Stomach (tissue), 9 donors: ENCODE data around the gene RRAGC. TPM values are rescaled to one million over a fixed set of nuclear protein-coding genes. Genes with fewer than 3 reads are reported as not detected.
A peak's percentile ranks its signal among the peaks of the same experiment; 100 is the strongest.

Source experiments
- DNase-seq, 2 donors: peaks; one replicate each; pipeline versions ENCODE4 v3.0.0 to v3.0.0-alpha.2; 2013 to 2019
- H3K27ac ChIP-seq, 5 donors: fragments of 200-600 bp in 4 of 5; sonication (generic) in 4 of 5; one replicate each; pipeline ENCODE4 v1.5.1; 2013 to 2019; ENCODE audit warnings: mild to moderate bottlenecking in 1 of 5, moderate library complexity in 1 of 5
- H3K27me3 ChIP-seq, 3 donors: fragments of 200-600 bp; sonication (generic); one replicate each; pipeline ENCODE4 v1.5.1; 2017 to 2019; ENCODE audit warnings: mixed run types in 1 of 3
- H3K36me3 ChIP-seq, 4 donors: fragments of 200-600 bp; sonication (generic); 1 replicate in 3 of 4; 2 replicates in 1 of 4; pipeline ENCODE4 v1.5.1; 2016 to 2019
- H3K4me1 ChIP-seq, 4 donors: fragments of 200-600 bp; sonication (generic); one replicate each; pipeline ENCODE4 v1.5.1; 2016 to 2019
- H3K4me3 ChIP-seq, 4 donors: fragments of 200-600 bp; sonication (generic) in 3 of 4; one replicate each; pipeline ENCODE4 v1.5.1; 2016 to 2019; ENCODE audit warnings: mild to moderate bottlenecking in 1 of 4
- H3K9me3 ChIP-seq, 4 donors: fragments of 200-600 bp; sonication (generic); one replicate each; pipeline ENCODE4 v1.5.1; 2016 to 2019
- EP300 ChIP-seq: sonication (generic); formaldehyde crosslinking; IDR thresholded peaks from one replicate; pipeline ENCODE4 v1.6.1; 2017; ENCODE audit warnings: antibody characterized with exemption
- POLR2A ChIP-seq, 4 donors: fragments of 450-650 bp; IDR thresholded peaks; one replicate each; pipeline ENCODE4 v1.6.1; 2016; ENCODE audit warnings: antibody characterized with exemption in 4 of 4, control low read depth in 2 of 4, mild to moderate bottlenecking in 1 of 4, moderate library complexity in 1 of 4
- POLR2AphosphoS5 ChIP-seq, 3 donors: sonication (generic); formaldehyde crosslinking; IDR thresholded peaks; one replicate each; pipeline ENCODE4 v1.6.1; 2016; ENCODE audit warnings: antibody characterized with exemption in 3 of 3
- WGBS, 5 donors: extraction: QIAGEN DNeasy Blood & Tissue Kit in 3 of 5; methylation state at CpG; one replicate each; pipeline versions ENCODE4 v1.1.5 to v1.1.7; 2013 to 2018; 5-methylcytosine and 5-hydroxymethylcytosine counted together
- intact Hi-C: fragments of 100-400 bp; cut with DNase I; formaldehyde crosslinking; loops from one replicate; pipeline ENCODE4 v1.15.1; 2023; ENCODE audit warnings: low total_unique reads
- polyA plus RNA-seq, 3 donors: library from polyadenylated mRNA; stranded (reverse); fragments of 200-250 nt; gene quantifications; one replicate each; pipeline ENCODE4 v1.2.3, GENCODE V29; 2013
- total RNA-seq, 5 donors: library from RNA; depleted of rRNA; stranded (reverse); fragments of >200 nt; gene quantifications; one replicate each; pipeline versions ENCODE4 v1.1.0 to v1.2.3, GENCODE V29; 2014 to 2016
- TF ChIP-seq, protein P1 (sequence below), 7 experiments: fragments of 450-650 bp in 4 of 7; fragments of 200-600 bp in 3 of 7; sonication (generic) in 3 of 7; IDR thresholded peaks; one replicate each; pipeline ENCODE4 v1.5.1; 2016 to 2019; ENCODE audit warnings: antibody characterized with exemption in 7 of 7, control low read depth in 2 of 7, mild to moderate bottlenecking in 1 of 7
- donor health status: healthy with polysubstance abuse.
- donor health status: Bipolar disorder and iron deficiency.
- donor health status: healthy.

Gene RRAGC
- total and polyA plus RNA-seq, 8 donors, result 1.2 to 25.0 (median 11.2) TPM

DNA sequence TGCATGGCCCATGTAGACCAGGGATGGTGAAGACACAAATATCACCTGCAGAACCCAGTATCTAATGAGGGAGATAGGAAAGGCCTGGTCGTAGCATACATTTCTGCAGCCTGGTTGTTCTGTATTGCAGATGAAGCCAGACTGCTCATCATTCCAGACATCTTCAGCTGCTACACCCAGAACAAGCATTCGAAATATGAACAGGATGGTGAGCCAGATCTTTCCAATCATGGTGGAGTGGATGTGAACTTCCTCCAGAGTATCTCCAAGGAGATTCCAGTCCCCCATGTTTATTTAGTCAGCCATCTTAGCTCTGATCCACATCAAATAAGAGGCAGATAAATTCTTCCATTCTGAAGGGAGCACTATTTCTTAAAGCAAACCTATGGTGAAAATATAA is 16.2 kb upstream of the RRAGC start:
- no peaks in the 10 kb centered on the region for H3K36me3 ChIP-seq
- intact Hi-C loops, result no loop called here
- 82 to 95% (median 93%) methylated on average over 2 of the region's 2 CpGs for WGBS, 5 donors

GRCh38 chr1:38873027-38873969 is 13.7 kb upstream of the RRAGC start, which contains the start of gene MYCBP:
TSS of gene MYCBP (minus strand) at chr1:38873348. CDS start at chr1:38873305, 43 bp downstream.
- H3K27me3 ChIP-seq, result no peaks in the 10 kb centered on the region
- H3K9me3 ChIP-seq, result no peaks in the 10 kb centered on the region
- peak within 1 kb of the TSS; percentile 81 to 93 (median 88) for H3K4me3 ChIP-seq
- peak within 1 kb of the TSS; percentile 73 to 81 (median 76) for H3K27ac ChIP-seq
- TF ChIP-seq POLR2AphosphoS5 (IDR thresholded peaks at IDR 0.05) (peak; percentile 39 to 91 (median 65)), EP300 (no peak)
- TF ChIP-seq, protein P1, sequence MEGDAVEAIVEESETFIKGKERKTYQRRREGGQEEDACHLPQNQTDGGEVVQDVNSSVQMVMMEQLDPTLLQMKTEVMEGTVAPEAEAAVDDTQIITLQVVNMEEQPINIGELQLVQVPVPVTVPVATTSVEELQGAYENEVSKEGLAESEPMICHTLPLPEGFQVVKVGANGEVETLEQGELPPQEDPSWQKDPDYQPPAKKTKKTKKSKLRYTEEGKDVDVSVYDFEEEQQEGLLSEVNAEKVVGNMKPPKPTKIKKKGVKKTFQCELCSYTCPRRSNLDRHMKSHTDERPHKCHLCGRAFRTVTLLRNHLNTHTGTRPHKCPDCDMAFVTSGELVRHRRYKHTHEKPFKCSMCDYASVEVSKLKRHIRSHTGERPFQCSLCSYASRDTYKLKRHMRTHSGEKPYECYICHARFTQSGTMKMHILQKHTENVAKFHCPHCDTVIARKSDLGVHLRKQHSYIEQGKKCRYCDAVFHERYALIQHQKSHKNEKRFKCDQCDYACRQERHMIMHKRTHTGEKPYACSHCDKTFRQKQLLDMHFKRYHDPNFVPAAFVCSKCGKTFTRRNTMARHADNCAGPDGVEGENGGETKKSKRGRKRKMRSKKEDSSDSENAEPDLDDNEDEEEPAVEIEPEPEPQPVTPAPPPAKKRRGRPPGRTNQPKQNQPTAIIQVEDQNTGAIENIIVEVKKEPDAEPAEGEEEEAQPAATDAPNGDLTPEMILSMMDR (IDR thresholded peaks at IDR 0.05), result peak in 3 of 7 experiments; percentile 17 to 27 (median 21)
- 0 to 2% (median 0%) methylated on average over 23 to 69 of the region's 69 CpGs for WGBS, 5 donors
- peaks cover 14 to 25% (median 22%) of the 10 kb centered on the region in 4 donors for H3K4me1 ChIP-seq
- intact Hi-C loops, result no loop called here
- peak; percentile 96 to 99 for DNase-seq
- no peaks in the 10 kb centered on the region for H3K36me3 ChIP-seq

More for the DNA sequence above, 16.2 kb upstream of the RRAGC start:
- Histone ChIP-seq H3K4me1 (peaks cover 14 to 25% (median 22%) of the 10 kb centered on the region in 4 donors), H3K4me3 (no peak overlapping the region), H3K9me3 (no peaks in the 10 kb centered on the region), H3K27me3 (no peaks in the 10 kb centered on the region), H3K27ac (no peak overlapping the region)
- TF ChIP-seq POLR2A (IDR thresholded peaks at IDR 0.05) (no peak), POLR2AphosphoS5 (IDR thresholded peaks at IDR 0.05) (no peak), EP300 (no peak)
- TF ChIP-seq, protein P1 (IDR thresholded peaks at IDR 0.05), result no peak
- DNase-seq, result no peak

GRCh38 chr1:38872401-38873026 is 12.9 kb upstream of the RRAGC start:
- TF ChIP-seq EP300 (no peak), POLR2A (IDR thresholded peaks at IDR 0.05) (no peak), POLR2AphosphoS5 (IDR thresholded peaks at IDR 0.05) (no peak)
- TF ChIP-seq, protein P1 (IDR thresholded peaks at IDR 0.05), result no peak
- peaks cover 14 to 25% (median 22%) of the 10 kb centered on the region in 4 donors for H3K4me1 ChIP-seq
- H3K36me3 ChIP-seq, result no peaks in the 10 kb centered on the region
- WGBS, 5 donors, result 2% methylated on average over 15 to 25 of the region's 25 CpGs
- H3K27me3 ChIP-seq, result no peaks in the 10 kb centered on the region
- intact Hi-C loops, result no loop called here
- DNase-seq, result peak; percentile 27 to 43
- H3K9me3 ChIP-seq, result no peaks in the 10 kb centered on the region
- H3K4me3 ChIP-seq, result peak overlapping the region; percentile 81 to 93 (median 88)
- H3K27ac ChIP-seq, result peak overlapping the region; percentile 73 to 81 (median 76)

GRCh38 chr1:38870996-38871395 is 11.4 kb upstream of the RRAGC start:
- Histone ChIP-seq H3K27ac (no peak overlapping the region), H3K27me3 (no peaks in the 10 kb centered on the region), H3K36me3 (peaks cover 0 to 11% (median 9%) of the 10 kb centered on the region in 4 donors), H3K4me1 (peaks cover 14 to 25% (median 22%) of the 10 kb centered on the region in 4 donors), H3K9me3 (no peaks in the 10 kb centered on the region), H3K4me3 (no peak overlapping the region)
- intact Hi-C loops, result no loop called here
- TF ChIP-seq, protein P1 (IDR thresholded peaks at IDR 0.05), result no peak
- TF ChIP-seq POLR2AphosphoS5 (IDR thresholded peaks at IDR 0.05) (no peak), POLR2A (IDR thresholded peaks at IDR 0.05) (no peak), EP300 (no peak)
- 91 to 94% (median 92%) methylated on average over 8 of the region's 8 CpGs for WGBS, 5 donors
- no peak for DNase-seq
